GM12875 (cell line): Measurements from ENCODE around the gene RBM7.

Experiments used
- H3K4me3 ChIP-seq: one replicate; pipeline ENCODE4 v1.5.1; 2011; ENCODE audit warnings: low read depth, low read length, control low read depth
- TF ChIP-seq, protein P1 (sequence below): IDR thresholded peaks from 2 replicates; pipeline ENCODE4 v1.5.1; 2011; ENCODE audit warnings: low read depth, mild to moderate bottlenecking, control low read depth, inconsistent platforms, low read length, moderate library complexity, borderline replicate concordance; ENCODE audit not compliant: insufficient read depth

The RBM7 gene

DNA sequence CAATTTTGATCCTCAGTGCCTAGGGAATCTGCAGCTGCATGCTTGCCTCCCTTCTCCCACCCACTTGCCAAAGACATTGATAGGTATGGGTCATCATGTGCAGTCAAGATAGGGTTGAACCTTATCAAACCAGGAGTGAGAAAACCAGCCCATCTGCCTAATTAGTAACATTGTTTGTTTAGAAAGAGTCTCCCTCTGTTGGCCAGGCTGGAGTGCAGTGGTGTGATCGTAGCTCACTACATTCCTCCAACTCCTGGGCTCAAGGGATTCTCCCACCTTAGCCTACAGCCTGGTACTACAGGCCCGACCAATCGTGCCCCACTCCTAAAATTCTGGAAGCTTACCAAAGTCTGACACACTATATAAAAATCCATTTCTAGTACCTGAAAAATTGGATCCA is 4.7 kb upstream of the RBM7 start:
- H3K4me3 ChIP-seq, result no peak overlapping the region
- TF ChIP-seq, protein P1, sequence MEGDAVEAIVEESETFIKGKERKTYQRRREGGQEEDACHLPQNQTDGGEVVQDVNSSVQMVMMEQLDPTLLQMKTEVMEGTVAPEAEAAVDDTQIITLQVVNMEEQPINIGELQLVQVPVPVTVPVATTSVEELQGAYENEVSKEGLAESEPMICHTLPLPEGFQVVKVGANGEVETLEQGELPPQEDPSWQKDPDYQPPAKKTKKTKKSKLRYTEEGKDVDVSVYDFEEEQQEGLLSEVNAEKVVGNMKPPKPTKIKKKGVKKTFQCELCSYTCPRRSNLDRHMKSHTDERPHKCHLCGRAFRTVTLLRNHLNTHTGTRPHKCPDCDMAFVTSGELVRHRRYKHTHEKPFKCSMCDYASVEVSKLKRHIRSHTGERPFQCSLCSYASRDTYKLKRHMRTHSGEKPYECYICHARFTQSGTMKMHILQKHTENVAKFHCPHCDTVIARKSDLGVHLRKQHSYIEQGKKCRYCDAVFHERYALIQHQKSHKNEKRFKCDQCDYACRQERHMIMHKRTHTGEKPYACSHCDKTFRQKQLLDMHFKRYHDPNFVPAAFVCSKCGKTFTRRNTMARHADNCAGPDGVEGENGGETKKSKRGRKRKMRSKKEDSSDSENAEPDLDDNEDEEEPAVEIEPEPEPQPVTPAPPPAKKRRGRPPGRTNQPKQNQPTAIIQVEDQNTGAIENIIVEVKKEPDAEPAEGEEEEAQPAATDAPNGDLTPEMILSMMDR, result 0 out of 2 replicates have a peak, but pooled peaks have one; percentile 12

DNA sequence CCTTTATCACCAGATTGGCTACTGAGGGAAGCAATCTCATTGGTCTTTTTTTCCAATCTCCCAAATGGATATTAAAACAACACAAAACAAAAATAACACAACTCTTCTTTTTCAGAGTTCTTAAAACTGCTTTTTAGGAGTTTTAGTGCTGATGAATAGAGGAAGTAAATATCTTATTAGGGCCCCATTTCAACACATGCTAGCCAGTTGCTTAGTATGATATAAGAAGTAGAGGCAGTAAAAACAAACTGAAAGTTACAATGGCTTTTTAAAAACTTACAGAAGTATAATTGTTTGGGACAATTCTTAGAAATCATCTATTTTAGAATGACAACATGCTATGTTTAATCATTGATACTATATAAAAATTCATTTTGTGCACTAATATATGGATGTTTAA is 3.5 kb upstream of the RBM7 start:
- no peak overlapping the region for H3K4me3 ChIP-seq
- TF ChIP-seq, protein P1, result no peak

DNA sequence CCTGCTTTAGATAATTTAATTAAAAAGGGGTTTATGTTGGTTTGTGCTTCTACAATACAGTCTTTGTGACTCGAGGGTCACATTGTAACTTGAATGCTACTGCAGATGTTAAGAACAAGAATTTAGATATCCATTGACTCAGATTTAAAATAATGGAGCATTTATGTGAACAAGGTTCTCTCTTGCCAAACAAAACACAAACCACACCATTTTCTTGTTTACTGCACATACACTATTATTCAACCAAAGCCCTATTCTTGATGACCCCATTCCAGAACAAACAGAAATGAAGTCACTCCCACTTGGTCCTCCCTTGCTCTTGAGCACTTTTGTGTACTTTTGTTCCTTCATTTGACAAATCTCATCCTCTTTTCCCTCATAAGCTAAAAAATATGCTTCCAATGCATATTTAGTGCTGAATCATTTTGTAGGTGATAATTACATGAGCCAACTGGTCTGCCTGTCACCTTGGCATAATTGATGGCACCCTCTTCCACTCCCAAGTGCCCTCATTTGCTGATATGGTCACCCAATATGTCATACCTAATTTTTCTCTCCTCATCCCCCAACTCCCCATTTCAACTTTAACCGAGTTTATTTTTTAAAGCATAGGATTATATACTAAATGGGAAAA is 3.0 kb upstream of the RBM7 start:
- TF ChIP-seq, protein P1, result no peak
- H3K4me3 ChIP-seq, result no peak overlapping the region

DNA sequence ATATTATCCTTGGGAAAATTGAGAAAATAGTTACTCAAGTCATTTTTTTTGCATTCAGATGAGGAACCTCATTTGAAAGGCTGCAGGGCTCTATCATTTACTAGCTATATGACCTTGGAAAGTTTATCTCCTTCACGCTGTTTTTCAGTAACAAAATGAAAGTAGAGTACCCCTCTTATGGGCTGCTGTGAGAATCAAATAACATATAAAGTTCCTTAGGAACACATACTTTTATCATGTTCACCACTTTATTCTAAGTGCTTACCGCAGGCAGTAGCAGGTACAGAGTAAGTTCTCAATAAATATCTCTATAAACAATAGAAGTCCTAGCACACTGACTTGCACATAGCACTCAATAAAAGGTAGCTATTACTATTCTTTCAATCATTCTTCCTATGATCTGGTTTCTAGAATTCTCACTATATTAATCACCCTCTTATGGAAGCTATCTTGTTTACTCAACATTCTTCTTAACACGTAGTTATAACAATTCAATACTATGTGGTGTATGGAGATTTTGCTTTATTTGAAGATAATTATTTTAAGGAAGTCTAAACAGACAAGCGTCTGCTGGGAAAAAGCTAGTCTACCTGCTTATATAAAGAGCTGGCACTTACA is 2.1 kb upstream of the RBM7 start:
- H3K4me3 ChIP-seq, result no peak overlapping the region

DNA sequence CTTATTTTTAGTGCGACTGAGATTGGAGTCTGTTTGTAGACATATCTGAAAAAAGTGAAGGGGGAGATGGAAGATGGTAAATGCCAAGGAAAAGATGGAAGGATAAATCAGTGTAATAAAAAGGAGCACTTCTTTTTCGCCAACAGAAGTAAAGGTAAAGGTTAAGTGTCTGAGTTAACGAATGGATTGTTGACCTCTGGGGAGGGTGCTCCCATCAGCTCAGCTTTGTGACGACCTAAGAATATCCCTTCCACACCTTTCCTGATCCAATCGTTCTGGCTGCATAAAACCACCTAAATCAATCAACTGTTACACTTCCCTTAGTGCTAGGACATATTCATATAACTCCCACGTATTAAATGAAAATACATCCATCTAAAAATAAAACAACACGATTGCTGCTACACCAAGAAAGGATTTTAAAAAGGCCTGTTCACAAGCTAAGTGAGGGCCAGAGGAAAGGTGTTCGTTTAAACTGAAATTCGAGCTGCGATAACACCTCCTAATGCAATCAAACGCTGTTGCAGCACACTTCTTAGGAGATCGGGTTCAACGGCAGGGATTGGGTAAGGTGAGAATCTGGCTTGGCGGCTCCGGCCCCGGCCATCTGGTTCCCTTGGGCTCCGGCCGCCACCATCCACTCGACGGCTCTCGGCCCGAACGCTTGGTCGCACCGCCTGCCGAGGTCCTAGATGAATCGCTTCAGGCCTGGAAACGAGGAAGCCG is 813 bp upstream of the RBM7 start:
- H3K4me3 ChIP-seq, result peak overlapping the region; percentile 86
- TF ChIP-seq, protein P1, result no peak

More for the DNA sequence above, 2.1 kb upstream of the RBM7 start:
- TF ChIP-seq, protein P1, result no peak

DNA sequence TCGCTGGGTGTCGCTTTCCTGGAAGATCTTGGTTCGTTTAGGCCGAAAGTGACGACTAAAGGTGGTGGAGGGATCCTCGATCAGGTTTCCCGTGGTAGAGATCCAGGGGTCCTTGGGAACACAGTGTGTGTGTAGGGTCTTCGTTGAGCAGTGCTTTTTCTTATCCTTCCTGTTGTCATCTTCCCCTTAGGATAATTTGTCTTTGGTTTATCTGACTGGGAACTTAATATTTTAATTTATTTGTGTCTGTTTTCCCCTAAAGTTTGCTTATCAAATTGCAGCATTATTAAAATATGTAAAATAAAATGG is 403 bp downstream of the RBM7 start:
- TF ChIP-seq, protein P1, result no peak

More for the DNA sequence above, 403 bp downstream of the RBM7 start:
- H3K4me3 ChIP-seq, result peak overlapping the region; percentile 86
